Transverse colon (tissue), 4 donors: ENCODE measurements around the gene BACH2.

Experiments
- POLR2A ChIP-seq: fragments of 450-650 bp; IDR thresholded peaks from one replicate; pipeline ENCODE4 v1.6.1; 2016; ENCODE audit warnings: antibody characterized with exemption, mild to moderate bottlenecking, moderate library complexity
- POLR2AphosphoS5 ChIP-seq, 3 donors: sonication (generic); formaldehyde crosslinking; IDR thresholded peaks; one replicate each; pipeline ENCODE4 v1.6.1; 2016; ENCODE audit warnings: antibody characterized with exemption in 3 of 3
- TF ChIP-seq, protein P1 (sequence below), 5 experiments: fragments of 200-600 bp in 3 of 5; fragments of 450-650 bp in 2 of 5; sonication (generic) in 3 of 5; IDR thresholded peaks; 1 replicate in 2 of 5; 2 replicates in 3 of 5; pipeline ENCODE4 v1.5.1; 2016 to 2017; ENCODE audit warnings: antibody characterized with exemption in 5 of 5, inconsistent platforms in 3 of 5, mild to moderate bottlenecking in 2 of 5, moderate library complexity in 1 of 5

DNA sequence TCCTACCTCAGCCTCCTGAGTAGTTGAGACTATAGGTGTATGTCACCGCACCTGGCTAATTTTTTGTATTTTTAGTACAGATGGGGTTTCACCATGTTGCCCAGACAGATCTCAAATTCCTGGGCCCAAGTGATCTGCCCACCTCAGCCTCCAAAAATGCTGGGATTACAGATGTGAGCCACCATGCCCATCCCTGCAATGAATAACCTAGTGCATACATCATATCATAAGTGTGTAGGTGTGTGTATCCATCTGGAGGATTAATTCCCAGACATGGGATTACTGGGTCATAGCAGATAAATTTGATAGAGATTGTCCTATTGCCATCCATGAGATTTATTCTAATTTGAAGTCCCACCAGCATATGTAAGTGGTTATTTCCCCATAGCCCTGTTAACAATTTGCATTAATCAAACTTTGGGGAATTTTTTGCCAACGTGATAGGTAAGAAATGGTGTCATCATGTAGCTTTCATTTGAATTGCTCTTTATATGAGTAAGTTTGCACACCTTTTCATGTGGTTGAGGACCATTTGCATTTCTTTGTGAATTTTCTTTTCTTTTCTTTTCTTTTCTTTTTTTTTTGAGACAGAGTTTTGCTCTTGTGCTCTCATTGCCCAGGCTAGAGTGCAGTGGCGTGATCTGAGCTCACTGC is 29.9 kb upstream of the BACH2 start:
- TF ChIP-seq, protein P1, sequence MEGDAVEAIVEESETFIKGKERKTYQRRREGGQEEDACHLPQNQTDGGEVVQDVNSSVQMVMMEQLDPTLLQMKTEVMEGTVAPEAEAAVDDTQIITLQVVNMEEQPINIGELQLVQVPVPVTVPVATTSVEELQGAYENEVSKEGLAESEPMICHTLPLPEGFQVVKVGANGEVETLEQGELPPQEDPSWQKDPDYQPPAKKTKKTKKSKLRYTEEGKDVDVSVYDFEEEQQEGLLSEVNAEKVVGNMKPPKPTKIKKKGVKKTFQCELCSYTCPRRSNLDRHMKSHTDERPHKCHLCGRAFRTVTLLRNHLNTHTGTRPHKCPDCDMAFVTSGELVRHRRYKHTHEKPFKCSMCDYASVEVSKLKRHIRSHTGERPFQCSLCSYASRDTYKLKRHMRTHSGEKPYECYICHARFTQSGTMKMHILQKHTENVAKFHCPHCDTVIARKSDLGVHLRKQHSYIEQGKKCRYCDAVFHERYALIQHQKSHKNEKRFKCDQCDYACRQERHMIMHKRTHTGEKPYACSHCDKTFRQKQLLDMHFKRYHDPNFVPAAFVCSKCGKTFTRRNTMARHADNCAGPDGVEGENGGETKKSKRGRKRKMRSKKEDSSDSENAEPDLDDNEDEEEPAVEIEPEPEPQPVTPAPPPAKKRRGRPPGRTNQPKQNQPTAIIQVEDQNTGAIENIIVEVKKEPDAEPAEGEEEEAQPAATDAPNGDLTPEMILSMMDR (IDR thresholded peaks at IDR 0.05): no peak
- TF ChIP-seq POLR2A: no peak
- no peak for TF ChIP-seq POLR2AphosphoS5 (IDR thresholded peaks at IDR 0.05)
